HL-60 (cell line): ENCODE results near the gene RTF1.
"Not testable (repeated sequence)": the region's sequence is repeated elsewhere in the genome, so short reads cannot be mapped to it uniquely, and the experiment has no call there.

Experiments used
- DNase-seq, 2 experiments: peaks; one replicate each; pipeline ENCODE4 v3.0.0-alpha.2; 2010 to 2020; ENCODE audit warnings: low read depth in 1 of 2, low spot score in 1 of 2
- H3K27ac ChIP-seq: fragments of 250-450 bp; sonication (Bioruptor Pico); replicated peaks from 2 replicates; pipeline ENCODE4 v1.5.1; 2020; ENCODE audit warnings: mild to moderate bottlenecking, moderate library complexity
- H3K27me3 ChIP-seq: fragments of 250-450 bp; sonication (Bioruptor Pico); 2 replicates; pipeline ENCODE4 v1.5.1; 2021; ENCODE audit warnings: mild to moderate bottlenecking, moderate library complexity; ENCODE audit not compliant: insufficient read depth, poor library complexity, severe bottlenecking
- H3K4me3 ChIP-seq: replicated peaks from 2 replicates; pipeline ENCODE4 v1.5.1; 2011; ENCODE audit warnings: mild to moderate bottlenecking, control low read depth, low read length; ENCODE audit not compliant: insufficient read depth
- CTCF ChIP-seq: IDR thresholded peaks from one replicate; pipeline ENCODE4 v1.5.1; 2011; ENCODE audit warnings: low read length, control low read depth, inconsistent platforms; ENCODE audit not compliant: insufficient read depth
- GABPA ChIP-seq: IDR thresholded peaks from 2 replicates; pipeline ENCODE4 v1.6.1; 2012; ENCODE audit warnings: low read depth
- POLR2AphosphoS5 ChIP-seq: IDR thresholded peaks from 2 replicates; pipeline ENCODE4 v1.6.1; 2012; ENCODE audit warnings: low read depth
- SPI1 ChIP-seq: IDR thresholded peaks from 2 replicates; pipeline ENCODE4 v1.6.1; 2012; ENCODE audit warnings: low read depth, mild to moderate bottlenecking, borderline replicate concordance
- TF ChIP-seq, protein P1 (sequence below): IDR thresholded peaks from 2 replicates; pipeline ENCODE4 v1.6.1; 2012; ENCODE audit warnings: low read depth; ENCODE audit not compliant: insufficient replicate concordance

RTF1 gene

GRCh38 chr15:41423979-41424659, 7.2 kb downstream of the RTF1 start:
- DNase-seq, result no peak
- Histone ChIP-seq H3K27me3 (no peaks in the 10 kb centered on the region), H3K27ac (no peak overlapping the region), H3K4me3 (no peak overlapping the region)
- no peak for TF ChIP-seq SPI1

- H3K27ac ChIP-seq, result no peak overlapping the region
- no peak for TF ChIP-seq GABPA
- TF ChIP-seq, protein P1, sequence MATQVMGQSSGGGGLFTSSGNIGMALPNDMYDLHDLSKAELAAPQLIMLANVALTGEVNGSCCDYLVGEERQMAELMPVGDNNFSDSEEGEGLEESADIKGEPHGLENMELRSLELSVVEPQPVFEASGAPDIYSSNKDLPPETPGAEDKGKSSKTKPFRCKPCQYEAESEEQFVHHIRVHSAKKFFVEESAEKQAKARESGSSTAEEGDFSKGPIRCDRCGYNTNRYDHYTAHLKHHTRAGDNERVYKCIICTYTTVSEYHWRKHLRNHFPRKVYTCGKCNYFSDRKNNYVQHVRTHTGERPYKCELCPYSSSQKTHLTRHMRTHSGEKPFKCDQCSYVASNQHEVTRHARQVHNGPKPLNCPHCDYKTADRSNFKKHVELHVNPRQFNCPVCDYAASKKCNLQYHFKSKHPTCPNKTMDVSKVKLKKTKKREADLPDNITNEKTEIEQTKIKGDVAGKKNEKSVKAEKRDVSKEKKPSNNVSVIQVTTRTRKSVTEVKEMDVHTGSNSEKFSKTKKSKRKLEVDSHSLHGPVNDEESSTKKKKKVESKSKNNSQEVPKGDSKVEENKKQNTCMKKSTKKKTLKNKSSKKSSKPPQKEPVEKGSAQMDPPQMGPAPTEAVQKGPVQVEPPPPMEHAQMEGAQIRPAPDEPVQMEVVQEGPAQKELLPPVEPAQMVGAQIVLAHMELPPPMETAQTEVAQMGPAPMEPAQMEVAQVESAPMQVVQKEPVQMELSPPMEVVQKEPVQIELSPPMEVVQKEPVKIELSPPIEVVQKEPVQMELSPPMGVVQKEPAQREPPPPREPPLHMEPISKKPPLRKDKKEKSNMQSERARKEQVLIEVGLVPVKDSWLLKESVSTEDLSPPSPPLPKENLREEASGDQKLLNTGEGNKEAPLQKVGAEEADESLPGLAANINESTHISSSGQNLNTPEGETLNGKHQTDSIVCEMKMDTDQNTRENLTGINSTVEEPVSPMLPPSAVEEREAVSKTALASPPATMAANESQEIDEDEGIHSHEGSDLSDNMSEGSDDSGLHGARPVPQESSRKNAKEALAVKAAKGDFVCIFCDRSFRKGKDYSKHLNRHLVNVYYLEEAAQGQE, result no peak
- TF ChIP-seq CTCF, result no peak
- no peak for TF ChIP-seq SPI1
- no peak for TF ChIP-seq POLR2AphosphoS5
Observed at GRCh38 chr15:41424809-41425208, 7.9 kb downstream of the RTF1 start.

GRCh38 chr15:41425907-41426306, 9.0 kb downstream of the RTF1 start:
- H3K27ac ChIP-seq, H3K27me3 ChIP-seq, DNase-seq, H3K4me3 ChIP-seq: not testable (repeated sequence)

More at GRCh38 chr15:41424809-41425208, 7.9 kb downstream of the RTF1 start:
- no peak for DNase-seq
- Histone ChIP-seq H3K4me3 (no peak overlapping the region), H3K27me3 (no peaks in the 10 kb centered on the region)

DNA sequence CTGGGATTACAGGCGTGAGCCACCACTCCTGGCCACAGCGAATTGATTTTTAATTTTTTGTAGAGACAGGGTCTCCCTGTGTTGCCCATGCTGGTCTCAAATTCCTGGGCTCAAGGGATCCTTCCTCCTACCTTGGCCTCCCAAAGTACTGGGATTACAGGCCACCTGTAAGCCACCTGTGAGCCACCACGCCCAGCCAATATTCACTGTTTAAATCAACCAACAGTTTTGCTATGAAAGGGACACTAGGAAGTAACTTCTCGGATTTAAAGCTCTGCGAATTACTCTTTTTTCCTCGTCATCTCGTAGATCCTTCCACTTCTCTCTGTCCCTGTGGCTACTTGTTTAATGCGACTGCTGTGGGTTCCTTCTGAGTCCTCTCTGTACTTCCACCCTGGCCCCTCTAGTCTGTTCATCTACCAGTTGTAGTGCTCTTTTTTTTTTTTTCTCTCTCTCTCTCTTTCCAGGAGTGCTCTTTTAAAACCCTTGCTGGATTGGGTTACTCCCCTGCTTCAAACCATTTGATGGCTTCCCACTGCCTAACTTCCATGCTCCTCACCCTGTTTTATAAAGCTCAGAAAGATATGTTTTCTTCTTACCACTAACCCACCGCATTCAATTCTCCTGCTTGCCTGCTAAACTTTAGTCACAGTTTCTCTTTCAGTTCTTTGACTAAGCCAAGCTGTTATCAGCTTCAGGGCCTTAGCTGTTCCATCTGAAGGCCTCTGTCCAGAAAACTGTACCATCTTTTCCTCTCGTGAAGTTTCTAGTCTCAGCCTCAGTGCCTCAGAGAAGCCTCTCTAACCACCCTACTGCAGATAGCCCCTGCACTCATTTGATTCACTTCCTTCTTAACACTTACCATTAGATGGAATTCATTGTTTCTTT, 12.4 kb downstream of the RTF1 start:
- H3K27ac ChIP-seq, result no peak overlapping the region
- H3K4me3 ChIP-seq, result no peak overlapping the region
- TF ChIP-seq CTCF (no peak), POLR2AphosphoS5 (no peak), GABPA (no peak), SPI1 (no peak)
- TF ChIP-seq, protein P1, result no peak
- H3K27me3 ChIP-seq, result no peaks in the 10 kb centered on the region
- no peak for DNase-seq
